Transverse colon (tissue), 4 donors: ENCODE data around the gene PRG2. TPM values are rescaled to one million over a fixed set of nuclear protein-coding genes. Genes with fewer than 3 reads are reported as not detected.
A peak's percentile ranks its signal among the peaks of the same experiment; 100 is the strongest.

Source experiments
- DNase-seq: peaks from one replicate; pipeline ENCODE4 v3.0.0-alpha.2; 2019
- H3K27ac ChIP-seq, 4 donors: fragments of 200-600 bp; sonication (generic); 2 replicates each; pipeline ENCODE4 v1.5.1; 2016 to 2018; ENCODE audit warnings: inconsistent platforms in 4 of 4
- H3K27me3 ChIP-seq: fragments of 200-600 bp; sonication (generic); 2 replicates; pipeline ENCODE4 v1.5.1; 2017; ENCODE audit warnings: inconsistent platforms
- H3K36me3 ChIP-seq, 4 donors: fragments of 200-600 bp; sonication (generic); 2 replicates each; pipeline ENCODE4 v1.5.1; 2017 to 2019; ENCODE audit warnings: inconsistent platforms in 4 of 4
- H3K4me1 ChIP-seq, 4 donors: fragments of 200-600 bp; sonication (generic); 2 replicates each; pipeline ENCODE4 v1.5.1; 2017 to 2020; ENCODE audit warnings: inconsistent platforms in 4 of 4
- H3K4me3 ChIP-seq, 4 donors: fragments of 200-600 bp; sonication (generic); 1 replicate in 1 of 4; 2 replicates in 3 of 4; pipeline versions ENCODE4 v1.5.1 to v1.6.1; 2017 to 2019; ENCODE audit warnings: inconsistent platforms in 4 of 4
- H3K9me3 ChIP-seq, 2 donors: fragments of 200-600 bp; sonication (generic); 2 replicates each; pipeline ENCODE4 v1.5.1; 2017 to 2019; ENCODE audit warnings: inconsistent platforms in 2 of 2
- EP300 ChIP-seq: sonication (generic); formaldehyde crosslinking; IDR thresholded peaks from one replicate; pipeline ENCODE4 v1.6.1; 2017; ENCODE audit warnings: antibody characterized with exemption, low read depth
- POLR2A ChIP-seq: fragments of 450-650 bp; IDR thresholded peaks from one replicate; pipeline ENCODE4 v1.6.1; 2016; ENCODE audit warnings: antibody characterized with exemption, mild to moderate bottlenecking, moderate library complexity
- POLR2AphosphoS5 ChIP-seq, 3 donors: sonication (generic); formaldehyde crosslinking; IDR thresholded peaks; one replicate each; pipeline ENCODE4 v1.6.1; 2016; ENCODE audit warnings: antibody characterized with exemption in 3 of 3
- WGBS, 2 donors: methylation state at CpG; one replicate each; pipeline ENCODE4 v1.1.5; 2018; ENCODE audit warnings: low coverage in 1 of 2; 5-methylcytosine and 5-hydroxymethylcytosine counted together
- in situ Hi-C, 4 donors: fragments of 200-750 bp; cut with MboI; loops; one replicate each; pipeline versions ENCODE4 v1.15.0 to v1.15.1; 2017; ENCODE audit warnings: low sequenced_read_pairs in 3 of 4, low pct_ligation_motif_present in 1 of 4, low pct_unique_long_range_greater_than_20kb in 1 of 4
- intact Hi-C: fragments of 100-400 bp; cut with DNase I; formaldehyde crosslinking; loops from one replicate; pipeline ENCODE4 v1.15.1; 2023; ENCODE audit warnings: low total_unique reads
- total RNA-seq, 4 donors: library from RNA; depleted of rRNA; stranded (reverse); fragments of >200 nt; gene quantifications; one replicate each; pipeline ENCODE4 v1.1.0, GENCODE V29; 2016
- TF ChIP-seq, protein P1 (sequence below), 5 experiments: fragments of 200-600 bp in 3 of 5; fragments of 450-650 bp in 2 of 5; sonication (generic) in 3 of 5; IDR thresholded peaks; 1 replicate in 2 of 5; 2 replicates in 3 of 5; pipeline ENCODE4 v1.5.1; 2016 to 2017; ENCODE audit warnings: antibody characterized with exemption in 5 of 5, inconsistent platforms in 3 of 5, mild to moderate bottlenecking in 2 of 5, moderate library complexity in 1 of 5

Gene PRG2
- total RNA-seq, 4 donors from 2014 or later = not detected

GRCh38 chr11:57345555-57346211 lies 44.8 kb downstream of the PRG2 start:
- H3K27me3 ChIP-seq = no peaks in the 10 kb centered on the region
- H3K4me3 ChIP-seq = no peak overlapping the region
- intact Hi-C loops (no loop called here), in situ Hi-C loops (loop anchor here in 3 of 4 donors (10.0 to 25.0 kb wide), 3 partner anchors 142 to 299 kb away; partner anchors contain the start of gene YPEL4 (in 3 of the 3))
- no peak overlapping the region for H3K27ac ChIP-seq
- H3K4me1 ChIP-seq = peaks cover 0 to 9% (median 0%) of the 10 kb centered on the region in 4 donors
- no peaks in the 10 kb centered on the region for H3K36me3 ChIP-seq
- WGBS, 2 donors = 24 to 30% methylated on average over 5 to 11 of the region's 11 CpGs
- peak; percentile 84 for DNase-seq
- no peaks in the 10 kb centered on the region for H3K9me3 ChIP-seq
- TF ChIP-seq EP300 = no peak
- TF ChIP-seq, protein P1, sequence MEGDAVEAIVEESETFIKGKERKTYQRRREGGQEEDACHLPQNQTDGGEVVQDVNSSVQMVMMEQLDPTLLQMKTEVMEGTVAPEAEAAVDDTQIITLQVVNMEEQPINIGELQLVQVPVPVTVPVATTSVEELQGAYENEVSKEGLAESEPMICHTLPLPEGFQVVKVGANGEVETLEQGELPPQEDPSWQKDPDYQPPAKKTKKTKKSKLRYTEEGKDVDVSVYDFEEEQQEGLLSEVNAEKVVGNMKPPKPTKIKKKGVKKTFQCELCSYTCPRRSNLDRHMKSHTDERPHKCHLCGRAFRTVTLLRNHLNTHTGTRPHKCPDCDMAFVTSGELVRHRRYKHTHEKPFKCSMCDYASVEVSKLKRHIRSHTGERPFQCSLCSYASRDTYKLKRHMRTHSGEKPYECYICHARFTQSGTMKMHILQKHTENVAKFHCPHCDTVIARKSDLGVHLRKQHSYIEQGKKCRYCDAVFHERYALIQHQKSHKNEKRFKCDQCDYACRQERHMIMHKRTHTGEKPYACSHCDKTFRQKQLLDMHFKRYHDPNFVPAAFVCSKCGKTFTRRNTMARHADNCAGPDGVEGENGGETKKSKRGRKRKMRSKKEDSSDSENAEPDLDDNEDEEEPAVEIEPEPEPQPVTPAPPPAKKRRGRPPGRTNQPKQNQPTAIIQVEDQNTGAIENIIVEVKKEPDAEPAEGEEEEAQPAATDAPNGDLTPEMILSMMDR (IDR thresholded peaks at IDR 0.05) = peak; percentile 70 to 86 (median 80)

DNA sequence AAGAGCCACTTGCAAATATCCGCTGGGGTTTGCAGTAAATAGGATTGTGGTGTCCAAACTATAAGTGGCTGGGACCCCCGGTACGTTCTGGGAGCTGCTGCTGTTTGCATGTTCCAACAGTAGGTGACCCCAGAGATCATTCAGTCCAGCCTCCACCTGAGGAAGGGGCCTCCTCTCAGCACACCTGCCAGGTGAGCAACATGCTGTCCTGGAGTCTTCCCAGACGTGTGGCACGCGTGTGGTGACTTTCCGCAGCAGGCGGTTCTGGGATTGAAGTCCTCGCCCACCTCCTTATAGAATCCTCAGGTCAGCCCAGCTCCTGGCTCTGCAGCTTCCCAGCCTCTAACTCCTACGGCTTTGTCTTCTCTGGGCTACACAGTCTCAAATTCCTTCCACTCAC lies 45.6 kb downstream of the PRG2 start:
- peaks cover 0 to 7% (median 0%) of the 10 kb centered on the region in 4 donors for H3K4me1 ChIP-seq
- no peaks in the 10 kb centered on the region for H3K36me3 ChIP-seq
- WGBS, 2 donors = 84 to 91% methylated on average over 3 to 10 of the region's 10 CpGs
- no peak for DNase-seq
- no peak overlapping the region for H3K27ac ChIP-seq
- in situ Hi-C loops = loop anchor here in 3 of 4 donors (10.0 to 25.0 kb wide), 3 partner anchors 142 to 300 kb away; partner anchors contain the start of gene YPEL4 (in 3 of the 3)
- H3K4me3 ChIP-seq = no peak overlapping the region
- H3K9me3 ChIP-seq = no peaks in the 10 kb centered on the region
- intact Hi-C loops = no loop called here
- TF ChIP-seq EP300 = no peak
- TF ChIP-seq, protein P1 (IDR thresholded peaks at IDR 0.05) = no peak
- no peaks in the 10 kb centered on the region for H3K27me3 ChIP-seq

DNA sequence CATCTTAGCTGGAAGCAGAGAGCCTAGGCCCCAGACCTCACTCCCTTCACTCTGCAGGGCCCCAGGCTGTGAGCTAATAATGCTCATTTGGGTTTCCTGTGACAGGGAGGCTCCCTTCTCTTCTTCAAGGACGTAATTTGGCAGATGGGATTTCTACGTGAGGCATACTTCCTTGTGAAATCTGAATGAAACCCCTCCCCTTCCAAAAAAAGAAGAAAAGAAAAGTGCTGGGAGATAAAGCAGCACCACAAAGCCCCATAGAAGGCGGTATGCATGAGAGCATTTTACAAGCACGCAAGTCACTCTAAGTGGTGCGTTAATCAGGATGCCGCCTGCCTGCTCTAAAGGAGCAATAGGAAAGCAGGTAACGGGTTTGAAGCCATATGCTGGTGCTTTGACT lies 46.6 kb downstream of the PRG2 start:
- peaks cover 0 to 3% (median 0%) of the 10 kb centered on the region in 4 donors for H3K4me1 ChIP-seq
- in situ Hi-C loops = loop anchor here in 3 of 4 donors (10.0 to 25.0 kb wide), 3 partner anchors 143 to 301 kb away; partner anchors contain the start of gene YPEL4 (in 3 of the 3)
- TF ChIP-seq, protein P1 (IDR thresholded peaks at IDR 0.05) = no peak
- TF ChIP-seq POLR2AphosphoS5 (IDR thresholded peaks at IDR 0.05) (no peak), EP300 (no peak), POLR2A (no peak)
- H3K4me3 ChIP-seq = no peak overlapping the region
- 80 to 81% methylated on average over 7 of the region's 7 CpGs for WGBS, 2 donors
- no peaks in the 10 kb centered on the region for H3K27me3 ChIP-seq
- no peak for DNase-seq
- no peaks in the 10 kb centered on the region for H3K9me3 ChIP-seq
- intact Hi-C loops = no loop called here
- H3K27ac ChIP-seq = no peak overlapping the region
- H3K36me3 ChIP-seq = no peaks in the 10 kb centered on the region

GRCh38 chr11:57342702-57343101 lies 47.7 kb downstream of the PRG2 start:
- Histone ChIP-seq H3K27me3 (no peaks in the 10 kb centered on the region), H3K4me1 (peaks cover 0 to 3% (median 0%) of the 10 kb centered on the region in 4 donors), H3K4me3 (no peak overlapping the region), H3K36me3 (no peaks in the 10 kb centered on the region), H3K9me3 (no peaks in the 10 kb centered on the region), H3K27ac (no peak overlapping the region)
- intact Hi-C loops = no loop called here
- no peak for DNase-seq
- TF ChIP-seq POLR2AphosphoS5 (IDR thresholded peaks at IDR 0.05) (no peak), POLR2A (no peak), EP300 (no peak)
- TF ChIP-seq, protein P1 (IDR thresholded peaks at IDR 0.05) = no peak
- 78 to 81% methylated on average over 9 to 11 of the region's 11 CpGs for WGBS, 2 donors
- in situ Hi-C loops = loop anchor here in 3 of 4 donors (10.0 to 25.0 kb wide), 3 partner anchors 145 to 302 kb away; partner anchors contain the start of gene YPEL4 (in 3 of the 3)
